Lower leg skin (tissue), 3 donors: ENCODE results near the gene ZEB2.

Experiments
- CTCF ChIP-seq, 3 donors: fragments of 450-650 bp; IDR thresholded peaks; one replicate each; pipeline ENCODE4 v1.5.1; 2016; ENCODE audit warnings: antibody characterized with exemption in 3 of 3, mild to moderate bottlenecking in 3 of 3, moderate library complexity in 2 of 3
- POLR2A ChIP-seq, 2 donors: fragments of 450-650 bp; IDR thresholded peaks; one replicate each; pipeline ENCODE4 v1.6.1; 2016 to 2017; ENCODE audit warnings: antibody characterized with exemption in 2 of 2, mild to moderate bottlenecking in 1 of 2, moderate library complexity in 1 of 2

DNA sequence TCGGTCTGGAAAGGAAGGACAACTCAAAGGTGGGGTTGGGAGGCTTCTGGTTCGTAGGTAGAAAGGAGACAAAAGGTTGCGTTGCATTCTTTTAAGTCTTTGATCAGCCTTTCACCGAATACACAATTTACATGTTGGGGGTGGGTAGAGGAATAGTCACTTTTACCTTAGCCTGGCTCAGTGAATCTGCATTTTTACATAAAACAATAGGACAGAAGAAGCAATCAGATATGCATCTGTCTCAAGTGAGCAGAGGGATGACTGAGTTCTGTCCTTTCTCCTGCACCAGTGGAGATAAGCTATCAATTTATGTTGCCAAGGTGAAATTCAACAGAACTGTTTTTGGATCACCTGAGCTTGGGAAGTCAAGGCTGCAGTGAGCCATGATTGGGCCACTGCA lies 173.7 kb downstream of the ZEB2 start:
- TF ChIP-seq CTCF (IDR thresholded peaks at IDR 0.05): no peak
- TF ChIP-seq POLR2A (IDR thresholded peaks at IDR 0.05): no peak
